ENCODE measurements around the gene PLAU. TPM values are rescaled to one million over a fixed set of nuclear protein-coding genes. Genes with fewer than 3 reads are reported as not detected.
"Not testable (repeated sequence)": the region's sequence is repeated elsewhere in the genome, so short reads cannot be mapped to it uniquely, and the experiment has no call there.

The PLAU gene
- total RNA-seq, 2 donors from 2014 or later = 0.42 TPM; not detected in 1

DNA sequence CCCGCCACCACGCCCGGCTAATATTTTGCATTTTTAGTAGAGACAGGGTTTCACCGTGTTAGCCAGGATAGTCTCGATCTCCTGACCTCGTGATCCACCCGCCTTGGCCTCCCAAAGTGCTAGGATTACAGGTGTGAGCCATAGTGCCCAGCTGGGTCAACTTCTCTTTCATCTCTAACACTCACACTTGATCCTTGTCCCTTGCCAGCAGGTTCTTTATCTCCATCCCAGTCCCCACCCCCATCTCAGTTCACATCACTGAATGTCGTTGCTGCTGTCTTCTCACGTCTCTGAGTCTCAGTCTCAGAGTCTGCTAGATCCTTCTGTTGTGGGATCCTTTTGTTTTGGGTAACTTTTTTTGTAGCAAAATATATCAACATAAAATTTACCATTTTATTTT lies 15.6 kb upstream of the PLAU start:
- ATAC-seq, H3K4me3 Mint-ChIP-seq: not testable (repeated sequence)
- H3K27me3 Mint-ChIP-seq = peaks cover 19% of the 10 kb centered on the region

DNA sequence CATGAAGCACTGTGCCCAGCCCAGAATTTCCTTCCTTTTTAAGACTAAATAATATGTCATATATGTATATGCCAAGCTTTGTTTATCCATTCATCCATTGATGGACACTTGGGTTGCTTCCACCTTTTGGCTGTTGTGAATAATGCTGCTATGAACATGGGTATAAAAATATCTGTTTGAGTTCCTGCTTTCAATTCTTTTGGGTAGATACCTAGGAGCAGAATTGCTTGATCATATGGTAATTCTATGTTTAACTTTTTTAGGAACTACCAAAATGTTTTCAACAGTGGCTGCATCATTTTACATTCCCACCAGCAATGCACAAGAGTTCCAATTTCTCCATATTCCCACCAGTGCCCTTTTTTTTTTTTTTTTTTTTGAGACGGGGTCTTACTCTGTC lies 13.2 kb upstream of the PLAU start:
- Mint-ChIP-seq H3K27me3 (peaks cover 14% of the 10 kb centered on the region), H3K36me3 (ENCODE audit: low read depth) (no peaks in the 10 kb centered on the region), H3K4me1 (peaks cover 2% of the 10 kb centered on the region), H3K27ac (no peak overlapping the region), H3K4me3 (no peak overlapping the region)
- ATAC-seq = no peak
- no peaks in the 10 kb centered on the region for H3K9me3 ChIP-seq (ENCODE audit: control insufficient read depth, low read length, poor library complexity, severe bottlenecking)
- no peak for DNase-seq

More for the DNA sequence above, 15.6 kb upstream of the PLAU start:
- H3K4me1 Mint-ChIP-seq; DNase-seq; H3K27ac Mint-ChIP-seq; H3K36me3 Mint-ChIP-seq (ENCODE audit: low read depth); H3K9me3 ChIP-seq (ENCODE audit: control insufficient read depth, low read length, poor library complexity, severe bottlenecking): not testable (repeated sequence)

DNA sequence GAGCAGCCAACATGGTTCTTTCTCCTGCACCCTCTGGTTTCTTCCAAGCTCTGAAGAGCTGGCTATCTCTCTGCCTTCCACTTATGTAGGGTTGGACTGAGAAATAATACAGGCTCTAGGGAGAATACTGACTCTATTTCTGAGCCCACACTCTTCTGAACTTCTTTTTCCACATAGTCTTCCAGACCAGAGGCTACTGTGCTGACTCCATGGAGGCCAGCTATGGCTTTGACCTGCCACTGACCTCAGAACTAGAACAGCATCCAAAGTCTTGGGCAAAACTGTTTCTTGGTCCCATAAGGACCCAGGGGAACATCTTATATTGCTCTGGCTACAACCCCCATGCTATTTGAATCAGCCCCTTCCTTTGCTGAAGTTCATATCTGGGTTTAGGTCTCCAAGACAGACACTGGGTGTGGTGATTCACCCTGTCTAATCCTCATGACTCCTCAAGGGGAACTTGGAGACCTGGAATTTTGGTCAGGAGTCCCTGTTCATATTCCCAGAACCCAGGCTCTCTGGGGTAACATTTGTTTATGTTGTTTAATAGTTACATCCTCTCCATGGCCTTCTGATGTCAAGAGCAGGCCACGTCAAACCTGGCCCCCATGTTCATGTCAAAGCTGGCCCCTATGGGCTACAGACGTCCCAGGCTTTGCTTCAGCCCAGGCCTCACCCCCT lies 12.1 kb upstream of the PLAU start:
- no peak for ATAC-seq

DNA sequence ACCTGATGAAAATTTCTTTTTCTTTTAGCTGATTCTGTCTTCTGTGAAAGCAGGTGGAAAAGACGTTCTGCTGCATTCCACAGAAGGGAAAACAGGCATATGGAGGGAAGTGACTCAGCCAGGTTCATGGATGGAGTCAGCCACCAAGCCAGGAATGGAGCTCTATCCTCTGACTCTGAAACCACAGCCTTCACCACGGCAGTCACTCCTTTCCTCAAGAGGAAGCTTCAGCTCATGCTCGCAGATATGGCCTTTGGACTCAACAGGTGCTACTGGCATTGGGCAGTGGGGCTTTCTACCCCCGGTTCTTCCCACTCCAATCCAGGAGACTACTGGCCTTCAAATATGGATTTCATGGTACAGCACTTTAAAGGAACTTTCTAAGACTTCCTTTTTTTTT lies 11.5 kb upstream of the PLAU start:
- no peak for ATAC-seq
- Mint-ChIP-seq H3K4me1 (peaks cover 2% of the 10 kb centered on the region), H3K27ac (no peak overlapping the region), H3K4me3 (no peak overlapping the region), H3K27me3 (peaks cover 10% of the 10 kb centered on the region), H3K36me3 (ENCODE audit: low read depth) (no peaks in the 10 kb centered on the region)
- H3K9me3 ChIP-seq (ENCODE audit: control insufficient read depth, low read length, poor library complexity, severe bottlenecking) = no peaks in the 10 kb centered on the region
- DNase-seq = no peak

More for the DNA sequence above, 12.1 kb upstream of the PLAU start:
- DNase-seq = no peak
- no peaks in the 10 kb centered on the region for H3K9me3 ChIP-seq (ENCODE audit: control insufficient read depth, low read length, poor library complexity, severe bottlenecking)
- no peaks in the 10 kb centered on the region for H3K36me3 Mint-ChIP-seq (ENCODE audit: low read depth)
- peaks cover 5% of the 10 kb centered on the region for H3K27me3 Mint-ChIP-seq
- no peak overlapping the region for H3K27ac Mint-ChIP-seq
- peaks cover 2% of the 10 kb centered on the region for H3K4me1 Mint-ChIP-seq
- H3K4me3 Mint-ChIP-seq = no peak overlapping the region

DNA sequence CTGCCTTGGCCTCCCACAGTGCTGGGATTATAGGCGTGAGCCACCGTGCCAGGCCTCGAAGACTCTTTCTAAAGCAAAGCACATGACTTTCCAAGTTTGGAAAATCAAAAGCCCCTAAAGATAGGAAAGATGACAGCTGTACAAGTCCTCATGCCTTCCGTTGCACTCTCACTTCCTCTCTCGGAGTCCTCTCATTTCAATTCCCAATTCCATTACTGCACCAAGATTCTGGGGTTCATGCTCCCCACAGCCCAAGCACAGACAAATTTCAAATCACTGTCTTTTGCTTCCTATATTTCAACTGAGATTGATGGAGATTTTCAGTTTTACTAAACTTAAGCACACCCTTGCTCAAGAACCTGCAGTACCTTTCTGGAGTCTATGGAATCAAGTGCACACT lies 10.9 kb upstream of the PLAU start:
- DNase-seq (no peak), ATAC-seq (no peak)
- H3K4me3 Mint-ChIP-seq = no peak overlapping the region
- peaks cover 10% of the 10 kb centered on the region for H3K27me3 Mint-ChIP-seq
- no peaks in the 10 kb centered on the region for H3K36me3 Mint-ChIP-seq (ENCODE audit: low read depth)
- peaks cover 2% of the 10 kb centered on the region for H3K4me1 Mint-ChIP-seq
- no peaks in the 10 kb centered on the region for H3K9me3 ChIP-seq (ENCODE audit: control insufficient read depth, low read length, poor library complexity, severe bottlenecking)
- no peak overlapping the region for H3K27ac Mint-ChIP-seq

DNA sequence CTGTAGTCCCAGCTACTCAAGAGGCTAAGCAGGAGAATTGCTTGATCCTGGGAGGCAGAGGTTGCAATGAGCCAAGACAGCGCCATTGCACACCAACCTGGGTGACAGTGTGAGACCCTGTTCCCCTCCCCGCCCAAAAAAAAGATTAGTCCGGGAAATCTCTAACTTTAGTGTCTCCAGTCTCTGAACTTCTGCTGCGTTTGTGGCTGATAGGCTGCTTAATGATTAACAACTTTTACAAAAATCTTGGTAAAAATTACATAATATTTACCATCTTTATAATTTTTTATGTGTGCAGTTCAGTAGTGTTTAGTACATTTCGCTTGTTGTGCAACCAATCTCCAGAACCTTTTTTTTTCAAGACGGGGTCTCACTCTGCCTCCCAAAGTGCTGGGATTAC lies 9.7 kb upstream of the PLAU start:
- DNase-seq = no peak
- peaks cover 5% of the 10 kb centered on the region for H3K4me1 Mint-ChIP-seq
- H3K36me3 Mint-ChIP-seq (ENCODE audit: low read depth) = no peaks in the 10 kb centered on the region
- H3K27me3 Mint-ChIP-seq = peaks cover 16% of the 10 kb centered on the region
- ATAC-seq = no peak
- no peak overlapping the region for H3K27ac Mint-ChIP-seq
- no peak overlapping the region for H3K4me3 Mint-ChIP-seq
- H3K9me3 ChIP-seq (ENCODE audit: control insufficient read depth, low read length, poor library complexity, severe bottlenecking) = no peaks in the 10 kb centered on the region

DNA sequence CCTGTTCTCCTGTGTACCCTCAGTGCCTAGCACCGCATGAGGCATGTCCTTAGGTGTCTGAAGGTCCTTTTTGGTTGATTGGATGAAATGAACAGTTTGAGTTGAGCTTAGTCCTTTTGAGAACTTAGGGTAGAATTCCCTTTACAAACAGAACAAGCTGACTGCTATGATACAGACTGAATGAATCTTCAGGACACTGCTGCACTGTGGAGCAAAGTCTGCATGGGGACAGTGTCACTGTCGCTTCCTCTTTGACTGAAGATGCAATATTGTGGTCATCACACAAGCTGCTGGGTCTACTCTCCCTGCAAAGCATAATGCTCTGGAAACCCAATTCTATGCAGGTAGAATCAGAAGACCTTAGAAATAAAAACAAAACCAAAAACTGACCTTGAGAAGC lies 8.6 kb upstream of the PLAU start:
- Mint-ChIP-seq H3K27ac (no peak overlapping the region), H3K4me3 (no peak overlapping the region), H3K4me1 (peaks cover 5% of the 10 kb centered on the region), H3K27me3 (peaks cover 16% of the 10 kb centered on the region), H3K36me3 (ENCODE audit: low read depth) (no peaks in the 10 kb centered on the region)
- no peak for DNase-seq
- no peak for ATAC-seq
- H3K9me3 ChIP-seq (ENCODE audit: control insufficient read depth, low read length, poor library complexity, severe bottlenecking) = no peaks in the 10 kb centered on the region

DNA sequence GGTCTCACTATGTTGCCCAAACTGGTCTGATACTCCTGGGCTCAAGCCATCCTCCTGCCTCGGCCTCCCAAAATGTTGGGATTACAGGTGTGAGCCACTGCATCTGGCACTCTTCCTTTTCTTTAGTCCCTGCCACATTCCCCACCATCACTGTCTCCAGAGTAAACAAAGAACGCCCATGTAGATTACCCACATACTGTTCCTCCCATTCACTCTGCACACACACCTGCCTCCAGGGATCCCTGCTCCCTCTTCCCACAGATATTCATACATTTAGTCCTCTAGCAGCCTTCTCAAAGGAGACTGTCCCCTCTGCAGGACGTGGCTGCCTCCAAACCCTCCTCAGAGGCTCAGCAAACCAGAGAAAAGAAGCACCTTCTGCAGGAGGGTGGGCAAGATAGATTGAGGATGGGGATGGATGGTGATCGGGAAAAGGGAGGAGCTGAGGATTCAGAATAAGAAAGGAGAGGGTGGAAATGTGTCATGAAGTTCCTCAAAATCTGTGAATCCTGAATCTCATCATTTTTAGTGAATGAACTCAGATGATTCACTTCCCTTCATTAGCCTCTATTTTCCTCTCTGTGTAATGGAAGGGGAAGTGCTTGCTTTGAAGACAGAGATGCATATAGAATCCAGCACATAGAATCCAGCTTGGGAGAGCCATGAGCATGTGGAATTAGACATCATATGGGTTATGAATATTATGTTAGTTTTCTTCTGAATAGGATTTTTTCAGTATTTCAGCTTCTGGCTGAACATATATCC lies 5.5 kb upstream of the PLAU start:
- no peaks in the 10 kb centered on the region for H3K9me3 ChIP-seq (ENCODE audit: control insufficient read depth, low read length, poor library complexity, severe bottlenecking)
- H3K4me1 Mint-ChIP-seq = peaks cover 11% of the 10 kb centered on the region
- no peak overlapping the region for H3K4me3 Mint-ChIP-seq
- DNase-seq (no peak), ATAC-seq (no peak)
- no peaks in the 10 kb centered on the region for H3K36me3 Mint-ChIP-seq (ENCODE audit: low read depth)
- no peak overlapping the region for H3K27ac Mint-ChIP-seq
- peaks cover 21% of the 10 kb centered on the region for H3K27me3 Mint-ChIP-seq

DNA sequence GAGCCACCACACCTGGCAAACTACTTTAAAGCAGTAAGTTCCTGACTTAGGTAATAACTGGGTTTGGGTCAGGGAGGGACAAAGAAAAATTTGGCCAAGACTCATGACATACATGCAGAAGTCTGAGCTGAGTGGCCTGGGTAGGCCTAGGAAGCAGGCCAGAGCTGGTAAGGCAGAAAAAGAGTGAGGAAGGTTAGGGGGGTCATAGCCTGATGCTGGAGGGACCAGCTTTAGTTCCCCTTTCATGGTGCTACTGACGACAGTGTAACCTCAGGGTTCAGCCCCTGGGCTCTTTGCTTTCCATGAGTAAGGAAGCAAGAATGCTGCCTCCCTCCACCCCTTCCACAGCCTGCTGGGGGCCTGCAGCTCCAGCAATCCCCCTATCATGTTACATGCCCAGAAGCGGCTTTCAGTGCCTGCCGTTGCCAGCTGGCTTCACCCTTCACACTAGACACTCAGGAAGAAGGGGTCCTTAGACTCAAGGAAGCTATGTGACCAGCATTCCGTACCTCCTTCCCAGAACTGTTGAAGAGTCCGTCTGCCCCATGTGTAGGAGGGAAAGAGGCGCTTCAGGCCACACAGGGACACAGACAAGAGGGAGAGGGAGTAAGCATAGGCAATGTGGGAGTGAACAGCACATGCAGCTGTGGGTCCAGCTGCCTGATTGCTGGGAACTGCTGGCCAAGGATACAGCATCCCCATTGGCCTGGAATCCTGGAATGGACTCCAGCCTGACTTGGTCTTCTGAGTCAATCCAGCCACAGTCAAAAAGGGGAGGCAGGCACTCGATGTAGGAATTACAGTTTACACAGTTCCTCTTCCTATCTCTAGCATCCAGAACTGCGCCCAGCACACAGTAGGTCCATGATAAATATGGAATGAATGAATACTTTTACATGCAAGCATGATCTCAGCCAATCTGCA lies 4.1 kb upstream of the PLAU start:
- no peaks in the 10 kb centered on the region for H3K9me3 ChIP-seq (ENCODE audit: control insufficient read depth, low read length, poor library complexity, severe bottlenecking)
- peaks cover 29% of the 10 kb centered on the region for H3K27me3 Mint-ChIP-seq
- no peak for ATAC-seq
- peaks cover 17% of the 10 kb centered on the region for H3K4me1 Mint-ChIP-seq
- DNase-seq = no peak
- peaks cover 2% of the 10 kb centered on the region for H3K36me3 Mint-ChIP-seq (ENCODE audit: low read depth)
- no peak overlapping the region for H3K27ac Mint-ChIP-seq
- H3K4me3 Mint-ChIP-seq = no peak overlapping the region

DNA sequence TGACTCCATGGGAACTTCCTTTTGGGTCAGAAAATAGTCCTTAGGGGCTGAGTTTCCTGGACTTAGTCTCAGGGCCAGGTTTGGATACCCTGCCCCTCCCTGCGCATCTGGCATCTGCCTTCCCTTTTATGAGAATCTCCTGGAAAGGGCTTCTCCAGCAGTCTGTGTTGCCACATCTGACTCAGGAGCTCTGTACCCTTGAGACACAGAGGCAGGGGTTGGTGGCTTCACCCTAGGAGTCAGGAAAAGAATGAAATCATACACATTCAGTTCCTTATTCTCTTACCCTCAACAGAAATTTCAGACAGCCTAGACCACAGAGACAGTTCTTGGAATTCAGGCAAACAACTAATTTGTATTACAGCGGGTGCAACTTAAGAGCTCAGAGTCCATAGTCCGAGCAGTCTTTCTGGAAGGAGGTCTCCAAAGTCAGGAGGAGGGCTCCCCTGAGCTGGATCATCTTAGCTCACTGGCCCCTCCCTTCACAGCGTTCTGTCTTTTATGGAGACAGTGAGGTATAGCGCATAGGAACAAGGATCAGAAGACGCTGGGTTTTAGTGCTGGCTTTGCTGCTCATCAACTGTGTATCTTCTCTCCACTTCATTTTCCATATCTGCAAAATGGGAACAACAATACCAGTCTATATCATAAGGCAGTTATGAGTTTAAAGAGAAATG lies 3.0 kb upstream of the PLAU start:
- DNase-seq (no peak), ATAC-seq (no peak)
- H3K4me1 Mint-ChIP-seq = peaks cover 19% of the 10 kb centered on the region
- H3K9me3 ChIP-seq (ENCODE audit: control insufficient read depth, low read length, poor library complexity, severe bottlenecking) = no peaks in the 10 kb centered on the region
- peaks cover 29% of the 10 kb centered on the region for H3K27me3 Mint-ChIP-seq
- H3K36me3 Mint-ChIP-seq (ENCODE audit: low read depth) = peaks cover 2% of the 10 kb centered on the region
- no peak overlapping the region for H3K4me3 Mint-ChIP-seq
- H3K27ac Mint-ChIP-seq = peak overlapping the region; percentile 45

DNA sequence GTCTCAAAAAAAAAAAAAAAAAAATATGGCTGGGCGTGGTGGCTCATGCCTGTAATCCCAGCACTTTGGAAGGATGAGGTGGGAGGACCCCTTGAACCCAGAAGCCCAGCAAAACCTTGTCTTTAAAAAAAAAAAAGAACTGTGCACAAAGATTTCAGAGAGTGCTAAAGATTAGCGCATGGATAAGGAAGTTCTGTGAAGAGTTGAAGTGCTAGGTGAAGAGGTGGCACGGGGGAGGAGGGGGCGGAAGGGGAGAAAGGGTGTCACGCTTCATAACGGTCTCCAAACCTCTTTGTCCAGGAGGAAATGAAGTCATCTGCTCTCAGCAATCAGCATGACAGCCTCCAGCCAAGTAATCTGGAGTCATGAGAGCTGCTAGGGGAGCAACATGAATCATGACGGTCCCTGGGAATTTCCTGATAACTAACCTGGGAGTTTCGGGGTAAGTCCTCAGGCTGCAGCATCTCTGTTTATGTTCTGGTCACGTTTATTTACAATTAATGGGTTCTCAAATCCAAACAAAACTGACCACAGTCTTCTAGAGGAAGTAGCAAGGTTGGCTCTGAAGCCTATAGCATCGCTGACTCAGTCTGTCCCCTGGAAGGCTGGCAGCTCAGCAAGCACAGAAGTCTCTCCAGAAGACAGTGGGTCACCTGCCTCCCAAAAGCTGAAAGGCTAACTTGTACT lies 1.9 kb upstream of the PLAU start:
- Mint-ChIP-seq H3K36me3 (ENCODE audit: low read depth) (peaks cover 2% of the 10 kb centered on the region), H3K4me1 (peaks cover 19% of the 10 kb centered on the region), H3K27ac (no peak overlapping the region), H3K27me3 (peaks cover 29% of the 10 kb centered on the region), H3K4me3 (peak overlapping the region; percentile 43)
- ATAC-seq (peak; percentile 47), DNase-seq (no peak)
- H3K9me3 ChIP-seq (ENCODE audit: control insufficient read depth, low read length, poor library complexity, severe bottlenecking) = no peaks in the 10 kb centered on the region

DNA sequence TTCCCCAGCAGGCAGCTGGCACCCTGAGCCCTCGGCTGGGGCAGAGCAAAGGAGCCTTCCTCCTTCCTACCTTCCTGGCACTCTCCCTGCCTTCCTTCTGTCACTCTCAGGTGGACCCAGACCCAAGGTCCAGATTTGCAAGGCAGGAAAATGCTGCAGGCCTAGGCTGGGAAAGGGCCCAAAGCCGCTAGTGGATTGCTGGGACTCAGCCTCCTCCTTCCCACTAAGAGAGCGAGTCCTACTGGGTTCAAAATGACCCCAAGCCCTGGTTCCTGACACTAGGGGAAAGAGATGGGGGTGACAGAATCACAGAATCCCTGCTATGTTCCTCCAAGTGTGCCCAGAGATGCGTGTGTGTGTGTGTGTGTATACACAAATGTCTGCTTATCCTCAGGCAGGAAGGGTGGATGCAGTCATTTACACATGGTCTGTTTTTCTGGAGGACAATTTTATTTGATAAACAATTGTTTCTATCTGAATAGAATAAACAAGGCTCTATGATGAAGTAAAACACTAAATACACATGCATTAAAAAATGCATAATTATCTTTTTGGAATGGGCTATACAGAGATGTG lies 1.3 kb upstream of the PLAU start:
- Mint-ChIP-seq H3K27me3 (peaks cover 24% of the 10 kb centered on the region), H3K36me3 (ENCODE audit: low read depth) (peaks cover 2% of the 10 kb centered on the region), H3K4me3 (no peak overlapping the region), H3K4me1 (peaks cover 20% of the 10 kb centered on the region), H3K27ac (no peak overlapping the region)
- ATAC-seq (no peak), DNase-seq (no peak)
- H3K9me3 ChIP-seq (ENCODE audit: control insufficient read depth, low read length, poor library complexity, severe bottlenecking) = no peaks in the 10 kb centered on the region
